Retina (tissue), 1 donor: ENCODE results near the gene INCENP.
A peak's percentile ranks its signal among the peaks of the same experiment; 100 is the strongest.

Experiments
- DNase-seq: peaks from one replicate; pipeline ENCODE4 v3.0.0-alpha.2; 2016

INCENP gene

DNA sequence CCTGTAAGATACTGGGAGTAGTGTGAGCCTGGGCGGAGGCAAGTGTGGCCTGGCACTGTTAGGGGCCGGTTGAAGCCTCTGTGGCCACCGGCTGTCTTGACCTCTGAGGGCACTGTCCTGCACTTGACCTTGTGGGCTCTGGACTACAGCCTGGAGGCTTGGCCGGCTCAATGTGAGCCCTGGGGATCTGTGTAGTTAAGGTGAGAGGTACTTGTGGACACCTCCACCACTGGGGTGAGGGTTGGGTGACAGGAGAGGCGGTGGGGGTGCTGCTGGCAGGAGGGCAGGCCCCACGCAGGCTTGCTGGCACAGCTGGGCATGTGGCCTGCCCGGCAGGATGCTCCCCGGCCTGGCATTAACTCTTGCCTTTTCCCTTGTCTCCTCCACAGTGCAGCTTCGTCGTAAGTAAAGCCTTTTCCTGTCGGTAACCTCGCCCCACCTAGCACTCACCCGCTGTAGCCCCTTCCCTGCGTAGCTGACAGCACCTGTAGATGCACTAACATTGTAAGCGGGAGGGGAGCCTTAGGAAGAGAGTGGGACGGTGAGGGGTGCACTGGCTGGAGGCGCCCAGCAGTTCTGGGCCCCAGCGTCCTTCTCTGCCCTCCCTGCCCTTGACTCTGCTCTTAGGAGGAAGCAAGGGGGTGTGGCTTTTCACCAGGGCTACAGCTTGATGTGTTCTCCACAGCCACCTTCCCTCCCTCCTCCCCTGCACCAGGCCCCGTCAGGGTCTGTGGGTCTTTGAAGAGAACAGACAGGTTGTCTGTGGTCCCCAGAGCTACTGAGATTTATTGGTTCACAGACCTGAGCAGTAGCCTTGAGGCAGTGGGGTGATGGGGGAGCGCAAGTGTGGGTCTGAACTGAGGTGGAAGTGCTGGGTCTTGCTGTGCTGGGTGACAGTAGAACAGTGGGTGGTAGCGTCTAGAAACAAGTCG, 17.6 kb downstream of the INCENP start:
- no peak for DNase-seq

DNA sequence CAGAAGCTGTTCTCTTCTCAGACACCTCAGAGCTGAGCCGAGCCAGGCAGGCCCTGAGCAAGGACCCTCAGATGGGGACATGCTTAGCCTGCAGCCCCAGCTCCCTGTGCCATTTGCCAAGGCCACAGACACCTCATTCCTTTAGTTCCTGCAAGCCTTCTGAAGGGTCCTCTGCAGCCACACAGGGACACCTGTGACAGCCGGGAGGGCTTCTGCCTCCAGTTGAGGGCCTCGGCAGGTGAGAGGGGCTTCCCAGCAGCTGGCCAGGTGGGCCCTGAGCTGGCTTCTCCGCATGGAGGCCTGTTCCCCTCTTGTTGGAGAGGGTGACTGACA, 18.2 kb downstream of the INCENP start:
- DNase-seq, result no peak

DNA sequence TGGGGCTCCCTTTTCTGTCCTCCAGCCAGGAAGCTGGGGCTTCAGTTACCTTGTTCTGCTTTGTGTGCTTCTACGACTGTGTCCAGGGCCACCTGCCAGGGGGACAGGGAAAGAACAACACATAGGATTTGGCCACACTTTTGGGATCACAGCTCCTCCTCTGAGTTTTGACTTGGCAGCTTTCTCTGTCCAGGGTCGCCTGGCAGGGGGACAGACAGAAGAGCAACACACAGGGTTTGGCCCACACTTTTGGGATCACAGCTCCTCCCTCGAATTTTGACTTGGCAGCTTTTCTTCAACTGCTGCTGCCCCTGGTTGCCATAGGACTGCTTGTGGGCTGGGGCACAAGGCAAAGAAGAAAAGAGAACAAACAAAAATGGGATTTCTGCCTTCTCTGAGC, 19.1 kb downstream of the INCENP start:
- no peak for DNase-seq

DNA sequence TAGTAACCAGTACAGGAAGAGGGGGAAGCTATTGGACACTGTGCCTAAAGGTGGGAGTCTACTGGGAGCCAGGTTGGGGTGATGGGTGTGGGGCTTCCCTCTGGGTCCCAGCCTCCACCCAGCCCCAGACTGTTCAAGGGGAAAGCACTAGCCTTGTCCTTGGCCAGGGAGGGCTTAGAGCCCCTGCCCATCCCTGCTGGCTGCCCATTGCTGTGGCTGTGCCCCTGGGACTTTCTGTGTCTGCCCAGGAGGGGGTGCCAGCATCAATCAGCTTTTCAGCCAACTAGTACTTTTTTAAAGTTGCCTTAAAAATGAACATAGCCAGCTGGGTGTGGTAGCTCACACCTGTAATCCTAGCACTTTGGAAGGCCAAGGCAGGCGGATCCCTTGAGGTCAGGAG, 19.9 kb downstream of the INCENP start:
- DNase-seq, result no peak

DNA sequence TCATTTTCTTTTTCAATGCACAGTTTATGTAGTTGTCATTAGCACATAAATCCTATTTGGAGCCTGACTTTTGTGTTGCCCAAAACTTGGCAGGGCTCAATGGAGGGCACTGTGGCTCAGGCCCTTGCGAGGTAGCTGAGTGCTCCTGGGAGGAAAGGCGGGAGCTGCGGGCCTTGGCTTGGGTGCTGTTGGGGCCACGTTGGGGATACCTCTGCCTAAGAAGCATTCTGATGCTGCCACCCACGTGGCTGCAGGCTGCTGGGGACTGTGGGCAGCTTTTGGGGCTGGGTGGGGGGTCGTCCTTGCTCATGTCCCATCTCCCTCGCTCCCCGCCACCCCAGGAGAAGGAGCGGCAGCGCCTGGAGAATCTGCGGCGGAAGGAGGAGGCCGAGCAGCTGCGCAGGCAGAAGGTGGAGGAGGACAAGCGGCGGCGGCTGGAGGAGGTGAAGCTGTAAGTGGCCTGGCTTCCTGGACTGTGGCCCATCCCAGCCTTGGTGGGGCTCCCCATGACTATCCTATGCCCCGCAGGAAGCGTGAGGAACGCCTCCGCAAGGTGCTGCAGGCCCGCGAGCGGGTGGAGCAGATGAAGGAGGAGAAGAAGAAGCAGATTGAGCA, 20.9 kb downstream of the INCENP start:
- DNase-seq, result no peak

DNA sequence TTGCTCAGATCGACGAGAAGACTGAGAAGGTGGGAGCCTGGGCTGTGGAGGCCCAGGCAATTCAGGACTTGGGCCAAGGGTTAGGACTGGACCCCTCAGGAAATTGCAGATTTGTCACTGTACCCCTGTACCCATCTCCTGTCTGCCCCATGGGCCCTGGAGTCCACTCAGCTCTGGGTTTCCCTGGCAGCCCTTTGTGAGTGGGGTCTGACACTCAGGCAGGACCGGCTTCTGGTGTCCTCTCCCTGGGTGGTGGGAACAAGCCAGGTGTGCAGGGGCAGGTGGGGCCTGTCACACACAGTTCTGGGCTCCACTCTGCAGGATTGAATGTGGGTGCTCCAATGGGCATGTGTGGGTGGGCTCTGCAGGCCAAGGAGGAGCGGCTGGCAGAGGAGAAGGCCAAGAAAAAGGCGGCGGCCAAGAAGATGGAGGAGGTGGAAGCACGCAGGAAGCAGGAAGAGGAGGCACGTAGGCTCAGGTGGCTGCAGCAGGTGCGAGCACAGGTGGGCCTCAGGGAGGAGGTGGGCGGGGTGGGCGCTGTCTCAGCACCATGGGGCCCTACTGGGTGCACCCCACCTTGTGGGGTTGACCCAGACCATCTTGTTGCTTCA, 21.6 kb downstream of the INCENP start:
- DNase-seq, result no peak

DNA sequence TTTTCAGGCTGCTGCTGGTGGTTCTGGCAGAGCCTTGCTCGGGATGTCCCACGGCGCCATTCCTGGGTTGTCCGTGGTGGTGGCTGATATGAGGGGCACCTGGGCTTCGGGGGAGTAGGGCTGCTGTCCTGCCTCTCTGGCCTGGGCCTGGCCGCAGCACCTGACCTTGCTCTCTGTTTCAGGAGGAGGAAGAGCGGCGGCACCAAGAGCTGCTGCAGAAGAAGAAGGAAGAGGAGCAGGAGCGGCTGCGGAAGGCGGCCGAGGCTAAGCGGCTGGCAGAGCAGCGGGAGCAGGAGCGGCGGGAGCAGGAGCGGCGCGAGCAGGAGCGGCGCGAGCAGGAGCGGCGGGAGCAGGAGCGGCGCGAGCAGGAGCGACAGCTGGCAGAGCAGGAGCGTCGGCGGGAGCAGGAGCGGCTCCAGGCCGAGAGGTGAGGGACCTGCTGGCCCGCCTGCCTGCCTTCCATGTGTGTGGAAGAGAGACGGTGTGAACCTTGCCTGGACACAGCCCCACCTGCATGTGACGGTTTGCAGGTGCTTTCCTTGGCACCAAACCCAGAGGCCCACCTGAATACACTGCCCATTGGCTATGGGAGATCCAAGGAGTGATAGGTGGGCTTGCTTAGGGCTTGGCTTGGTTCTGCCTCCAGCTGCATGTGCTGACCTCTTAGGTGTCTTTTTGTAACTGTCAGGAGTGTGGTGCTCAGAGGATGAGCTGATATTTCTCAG, 22.8 kb downstream of the INCENP start:
- DNase-seq, result no peak

DNA sequence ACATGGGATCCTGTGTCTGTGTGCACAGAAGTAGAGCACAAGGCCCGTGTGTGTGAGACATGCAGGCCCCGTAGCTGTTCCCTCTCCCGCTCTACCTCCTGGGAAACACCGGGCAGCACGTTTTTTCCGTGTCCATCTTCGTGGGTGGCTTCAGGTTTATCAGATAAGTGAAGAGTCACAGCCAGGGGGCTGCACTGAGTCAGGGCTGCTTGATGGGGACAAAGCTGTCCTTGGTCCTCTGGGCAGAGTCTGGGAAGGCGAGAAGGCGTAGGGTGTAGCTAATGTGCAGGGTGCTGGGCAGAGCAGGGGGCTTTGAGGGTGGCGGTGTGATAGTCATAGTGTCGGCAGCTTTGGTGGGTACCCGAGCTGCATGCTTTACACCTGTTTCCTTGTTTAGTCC, 23.7 kb downstream of the INCENP start:
- no peak for DNase-seq

DNA sequence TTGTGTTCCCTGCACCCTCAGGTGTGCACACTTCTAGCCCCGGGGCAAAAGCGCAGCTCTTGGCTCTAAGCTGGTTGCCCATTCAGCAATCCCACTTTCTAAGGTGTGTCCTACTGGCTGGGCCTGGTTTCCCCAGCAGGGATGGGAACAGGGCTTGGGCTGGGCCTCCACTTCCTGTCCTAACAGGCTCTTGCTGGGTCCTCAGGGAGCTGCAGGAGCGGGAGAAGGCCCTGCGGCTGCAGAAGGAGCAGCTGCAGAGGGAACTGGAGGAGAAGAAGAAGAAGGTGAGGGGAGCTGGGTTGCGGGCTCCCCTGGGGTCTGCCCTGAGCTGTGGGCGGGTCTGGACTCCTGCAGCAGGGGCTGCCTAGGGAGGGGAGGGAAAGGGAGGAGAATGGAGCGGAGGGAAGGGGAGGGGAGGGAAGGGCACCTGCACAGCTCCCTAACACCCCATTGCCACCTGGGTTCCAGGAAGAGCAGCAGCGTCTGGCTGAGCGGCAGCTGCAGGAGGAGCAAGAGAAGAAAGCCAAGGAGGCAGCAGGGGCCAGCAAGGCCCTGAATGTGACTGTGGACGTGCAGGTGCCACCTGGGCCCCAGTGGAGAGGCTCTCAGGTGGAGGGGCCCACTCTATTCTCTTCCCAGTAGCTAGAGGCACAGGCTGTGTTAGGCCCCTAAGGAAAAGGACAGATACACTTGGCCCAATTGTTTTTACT, 24.6 kb downstream of the INCENP start:
- no peak for DNase-seq

DNA sequence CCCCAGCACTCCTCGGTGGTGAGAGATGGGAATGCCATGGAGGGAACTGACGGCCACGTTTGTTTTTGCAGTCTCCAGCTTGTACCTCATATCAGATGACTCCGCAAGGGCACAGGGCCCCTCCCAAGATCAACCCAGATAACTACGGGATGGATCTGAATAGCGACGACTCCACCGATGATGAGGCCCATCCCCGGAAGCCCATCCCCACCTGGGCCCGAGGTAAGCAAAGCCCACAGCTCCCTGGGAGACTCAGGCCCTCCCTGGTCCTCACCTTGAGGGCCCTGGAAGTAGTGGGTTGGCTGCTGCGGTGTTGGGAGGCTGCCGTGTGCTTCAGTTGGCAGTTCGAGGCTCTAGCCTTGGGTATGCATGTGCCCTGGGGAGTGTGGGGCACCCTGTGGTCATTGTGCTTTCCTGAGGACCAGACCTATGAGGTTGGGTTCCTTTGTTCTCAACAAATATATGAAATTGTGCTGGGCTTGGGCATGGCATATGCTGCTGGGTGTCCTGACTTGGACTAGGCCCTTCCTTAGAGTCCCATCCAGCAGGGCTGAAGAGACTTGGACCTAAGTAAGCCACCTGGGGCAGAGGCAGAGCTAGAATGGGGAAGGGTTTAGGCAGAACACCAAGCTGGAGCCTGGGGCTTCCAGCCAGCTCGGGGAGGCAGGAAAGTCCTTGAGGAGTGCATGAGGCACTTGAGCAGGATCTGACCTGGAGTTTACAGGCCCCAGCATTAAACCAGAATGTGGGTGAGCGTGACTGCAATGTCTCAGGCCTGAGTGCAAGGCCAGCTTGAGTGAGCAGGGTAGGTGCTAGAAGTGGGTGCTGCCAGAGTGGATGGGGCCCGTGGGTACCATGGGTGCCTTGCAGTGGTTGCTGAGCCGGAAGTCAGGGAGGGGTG, 26.4 kb downstream of the INCENP start:
- DNase-seq, result no peak

DNA sequence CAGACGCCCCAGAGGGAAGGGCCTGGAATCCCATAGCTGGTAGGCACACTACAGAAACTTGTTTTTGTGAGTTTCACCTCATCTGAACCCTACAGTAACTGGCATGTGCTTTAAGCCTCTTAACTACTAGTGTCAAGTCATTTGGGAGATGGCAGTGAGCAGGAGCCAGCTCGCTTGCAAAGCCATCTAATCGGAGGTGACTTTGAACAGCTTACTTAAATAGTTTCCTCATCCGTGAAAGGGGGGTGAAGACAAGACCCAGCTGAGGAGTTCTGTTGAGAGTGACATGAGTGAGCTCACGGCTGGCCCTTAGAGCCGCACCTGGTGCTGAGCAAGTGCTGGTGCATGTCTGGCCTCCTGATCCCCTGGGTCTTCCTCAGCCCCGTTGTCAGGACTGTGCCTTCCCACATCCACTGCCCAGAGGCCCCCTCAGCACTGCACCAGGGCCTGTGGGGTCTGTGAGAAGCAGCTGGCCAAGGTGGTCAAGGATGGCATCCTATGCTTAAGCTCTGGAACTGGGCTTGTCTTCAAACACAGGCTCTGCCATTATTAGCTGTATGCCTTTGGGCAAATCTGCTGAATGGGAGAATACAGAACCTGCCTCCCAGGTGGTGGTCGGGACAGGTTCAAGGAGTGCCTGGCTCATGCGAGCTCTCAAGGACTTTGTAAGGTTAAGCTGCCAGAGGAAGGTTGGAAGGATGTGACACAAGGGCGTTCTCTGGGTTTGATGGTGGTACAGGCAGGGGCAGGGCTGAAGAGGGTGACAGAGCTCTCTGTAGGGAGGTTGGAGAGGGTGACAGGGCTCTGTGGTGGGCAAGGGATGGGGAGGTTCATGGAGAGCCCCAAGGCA, 27.3 kb downstream of the INCENP start:
- DNase-seq, result no peak

DNA sequence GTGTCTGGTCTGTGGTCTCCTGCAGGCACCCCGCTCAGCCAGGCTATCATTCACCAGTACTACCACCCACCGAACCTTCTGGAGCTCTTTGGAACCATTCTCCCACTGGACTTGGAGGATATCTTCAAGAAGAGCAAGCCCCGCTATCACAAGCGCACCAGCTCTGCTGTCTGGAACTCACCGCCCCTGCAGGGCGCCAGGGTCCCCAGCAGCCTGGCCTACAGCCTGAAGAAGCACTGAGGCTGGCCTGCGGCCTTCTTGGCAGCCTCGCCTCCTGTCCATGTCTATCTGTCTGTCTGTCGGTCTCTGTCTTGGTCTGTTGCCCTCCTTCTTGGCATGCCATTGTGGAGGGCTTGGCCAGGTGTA, 27.9 kb downstream of the INCENP start:
- DNase-seq, result no peak

DNA sequence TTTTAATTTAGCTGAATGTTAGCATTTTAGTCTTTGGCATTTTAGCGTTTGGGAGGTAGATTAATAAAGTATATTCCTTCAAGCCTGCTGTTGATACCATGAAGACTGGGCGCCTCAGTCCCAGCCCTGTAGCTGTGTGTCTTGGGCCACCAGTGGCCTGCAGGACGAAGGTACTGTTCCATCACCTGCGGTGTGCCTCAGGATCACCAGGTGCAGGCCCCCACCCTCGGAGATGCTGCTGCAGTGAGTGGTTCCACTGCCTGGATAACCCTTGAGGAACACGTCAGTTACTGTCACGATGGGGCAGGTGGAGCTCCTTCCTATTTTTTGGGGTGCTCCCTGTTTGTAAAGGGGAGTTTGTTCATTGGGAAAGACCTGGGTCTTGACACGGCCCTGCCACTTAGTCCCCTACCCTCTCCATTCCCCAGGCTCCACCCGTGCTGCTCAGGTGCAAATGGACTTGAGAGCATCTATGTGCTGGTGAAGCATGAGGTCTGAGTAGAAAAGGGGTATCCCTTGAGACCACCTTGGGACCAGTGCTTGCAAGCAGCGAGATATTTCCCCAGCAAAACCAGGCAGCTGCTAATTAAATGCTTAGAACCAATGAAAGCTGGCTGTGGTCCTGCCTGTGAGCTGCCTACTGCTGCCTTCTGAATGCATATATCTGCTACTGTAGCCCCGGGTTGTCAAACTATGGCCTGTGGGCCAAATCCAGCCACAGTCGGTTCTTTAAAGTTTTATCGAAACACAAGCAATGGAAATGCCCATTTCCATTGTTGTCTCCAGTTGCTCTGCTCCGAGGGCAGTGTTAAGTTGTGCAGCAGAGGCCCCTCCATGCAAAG, 28.7 kb downstream of the INCENP start:
- DNase-seq, result no peak

DNA sequence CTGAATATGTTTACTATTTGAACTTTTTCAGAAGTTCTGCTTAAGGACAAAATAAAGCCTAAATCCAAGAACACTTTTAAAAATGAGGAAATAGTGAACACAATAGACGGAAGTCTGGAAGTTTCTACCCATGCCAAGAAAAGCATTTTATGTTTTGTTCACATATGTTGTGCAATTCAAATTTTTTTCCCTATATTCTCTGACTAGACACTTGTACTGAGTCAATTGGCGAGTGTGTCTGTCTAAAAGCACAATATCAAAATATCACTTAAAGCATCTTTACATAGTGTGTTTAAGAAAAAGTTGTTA, 29.2 kb downstream of the INCENP start:
- DNase-seq, result no peak

DNA sequence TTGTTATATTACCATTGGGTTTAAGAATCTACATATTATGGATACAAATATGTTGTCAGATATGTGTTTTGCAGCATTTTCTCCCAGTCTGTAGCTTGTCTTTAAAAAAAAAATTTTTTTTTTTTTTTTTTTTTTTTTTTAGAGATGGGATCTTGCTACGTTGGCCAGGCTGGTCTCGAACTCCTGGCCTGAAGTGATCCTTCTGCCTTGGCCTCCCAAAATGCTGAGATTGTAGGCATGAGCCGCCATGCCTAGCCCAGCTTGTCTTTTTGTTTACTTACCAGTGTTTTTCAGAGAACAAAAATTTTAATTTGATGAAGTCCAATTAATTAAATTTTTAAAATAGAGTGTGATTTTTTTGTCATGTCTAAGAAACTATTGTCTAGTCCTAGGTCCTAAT, 29.8 kb downstream of the INCENP start:
- no peak for DNase-seq

DNA sequence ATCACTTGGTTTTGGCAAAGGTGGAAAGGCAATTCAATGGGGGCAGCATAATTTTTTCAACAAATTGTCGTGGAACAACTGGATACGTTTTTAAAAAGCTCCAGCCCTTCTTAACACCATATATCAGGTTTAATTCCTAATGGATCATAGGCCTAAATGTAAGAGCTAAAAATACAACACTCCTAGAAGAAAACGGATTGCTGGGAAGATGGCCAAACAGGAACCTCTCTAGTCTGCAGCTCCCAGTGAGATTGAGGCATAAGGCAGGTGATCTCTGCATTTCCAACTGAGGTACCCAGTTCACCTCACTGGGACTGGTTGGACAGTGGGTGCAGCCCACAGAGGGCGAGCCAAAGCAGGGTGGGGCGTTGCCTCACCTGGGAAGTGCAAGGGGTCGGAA, 33.8 kb downstream of the INCENP start:
- no peak for DNase-seq

DNA sequence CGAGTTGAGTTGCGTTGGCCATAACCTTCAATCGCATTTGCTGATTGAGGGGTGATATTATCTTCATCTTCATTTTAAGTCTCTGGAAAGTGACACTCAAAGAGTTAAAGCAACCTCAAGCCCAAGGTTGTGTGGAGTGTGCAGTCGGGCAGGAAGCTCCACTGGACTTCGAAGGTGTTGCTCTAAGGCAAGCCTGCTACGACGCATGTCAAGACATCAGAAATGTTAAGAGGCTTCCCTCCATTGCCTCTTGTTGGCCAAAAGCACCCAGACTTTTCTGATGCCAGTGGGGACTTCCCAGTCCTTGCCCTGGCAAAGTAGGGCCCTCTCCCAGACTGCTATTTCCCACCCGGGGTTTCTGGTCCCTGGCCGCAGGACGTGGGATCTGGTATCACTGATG, 42.6 kb downstream of the INCENP start:
- DNase-seq, result no peak

DNA sequence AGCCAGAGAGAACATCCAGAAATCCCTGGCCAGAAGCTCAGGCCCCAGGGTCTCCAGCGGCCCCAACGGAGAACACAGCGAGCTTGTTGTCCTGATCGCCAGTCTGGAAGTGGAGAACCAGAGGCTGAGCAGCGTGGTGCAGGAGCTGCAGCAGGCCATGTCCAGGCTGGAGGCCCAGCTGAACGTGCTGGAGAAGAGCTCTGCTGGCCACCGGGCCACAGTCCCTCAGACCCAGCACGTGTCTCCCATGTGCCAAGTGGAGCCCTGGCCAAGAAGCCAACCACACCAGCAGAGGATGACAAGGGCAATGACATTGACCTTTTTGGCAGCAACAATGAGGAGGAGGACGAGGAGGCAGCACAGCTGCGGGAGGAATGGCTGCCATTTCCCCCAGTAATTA, 45.6 kb downstream of the INCENP start:
- no peak for DNase-seq

DNA sequence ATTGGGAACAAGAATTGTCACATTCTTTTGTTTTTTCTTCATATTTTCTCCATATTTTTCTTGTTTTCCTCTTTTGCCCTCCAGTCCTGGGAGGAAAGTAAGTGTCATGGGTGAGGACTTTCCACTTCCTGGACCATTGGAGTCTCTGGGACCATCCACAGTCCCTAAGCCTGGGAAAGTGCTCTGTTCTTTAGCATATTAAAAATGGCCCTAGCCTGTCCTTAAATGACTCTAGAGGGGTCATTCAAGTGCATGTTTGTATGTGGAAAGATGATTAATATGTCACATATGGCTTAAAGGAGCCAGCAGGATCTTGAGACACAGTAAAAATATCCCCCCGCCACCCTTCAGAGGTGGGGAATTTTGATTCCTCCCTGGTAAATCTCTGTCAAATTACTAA, 46.1 kb downstream of the INCENP start:
- DNase-seq, result no peak

DNA sequence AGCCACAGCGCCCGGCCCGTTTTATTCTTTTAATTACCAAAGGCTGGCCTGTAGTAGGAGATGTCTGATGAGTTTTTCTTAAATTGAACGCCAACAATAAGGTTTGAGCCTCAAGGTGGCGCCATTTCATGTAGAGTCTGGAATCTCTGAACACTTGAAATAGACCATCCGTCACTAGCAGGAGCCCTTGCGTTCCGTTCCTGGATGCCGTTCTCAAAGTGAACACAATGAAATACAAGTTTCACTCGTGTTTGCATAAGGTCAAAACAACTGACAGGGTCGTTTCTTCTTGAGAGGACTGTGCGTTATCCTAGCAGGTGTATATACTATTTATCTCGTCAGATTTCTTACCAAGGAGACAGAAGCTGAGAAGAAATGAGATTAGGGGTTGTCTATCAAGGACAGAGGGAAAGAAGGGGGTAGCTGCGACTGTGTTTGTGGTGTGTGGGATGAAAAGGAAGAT, 47.5 kb downstream of the INCENP start:
- peak; percentile 84 for DNase-seq
